ENCODE results near the gene PEX26. TPM values are rescaled to one million over a fixed set of nuclear protein-coding genes. Genes with fewer than 3 reads are reported as not detected.

The PEX26 gene
- total RNA-seq, 1 donor from 2014 or later = 50.1 TPM

GRCh38 chr22:18075101-18075719 lies 2.6 kb upstream of the PEX26 start:
- no peak for TF ChIP-seq CTCF (IDR thresholded peaks at IDR 0.05; ENCODE audit: unreplicated experiment)
- no peak for DNase-seq (ENCODE audit: low spot score, unreplicated experiment)
- peaks cover 6% of the 10 kb centered on the region for H3K36me3 Mint-ChIP-seq (ENCODE audit: insufficient read depth)
- H3K27me3 Mint-ChIP-seq = peaks cover 4% of the 10 kb centered on the region
- H3K4me3 Mint-ChIP-seq (ENCODE audit: low read depth) = no peak overlapping the region
- no peak overlapping the region for H3K27ac Mint-ChIP-seq
- H3K4me1 Mint-ChIP-seq (ENCODE audit: low read depth) = peaks cover 18% of the 10 kb centered on the region
- no peaks in the 10 kb centered on the region for H3K9me3 Mint-ChIP-seq (ENCODE audit: low read depth)

GRCh38 chr22:18075720-18076497 lies 1.9 kb upstream of the PEX26 start:
- peak; percentile 88 for TF ChIP-seq CTCF (IDR thresholded peaks at IDR 0.05; ENCODE audit: unreplicated experiment)
- H3K4me3 Mint-ChIP-seq (ENCODE audit: low read depth) = peak overlapping the region; percentile 66

GRCh38 chr22:18077087-18077638 lies 627 bp upstream of the PEX26 start:
- TF ChIP-seq CTCF (IDR thresholded peaks at IDR 0.05; ENCODE audit: unreplicated experiment) = no peak
- peak overlapping the region; percentile 88 for H3K4me3 Mint-ChIP-seq (ENCODE audit: low read depth)
- no peak for DNase-seq (ENCODE audit: low spot score, unreplicated experiment)
- no peaks in the 10 kb centered on the region for H3K9me3 Mint-ChIP-seq (ENCODE audit: low read depth)
- H3K4me1 Mint-ChIP-seq (ENCODE audit: low read depth) = peaks cover 13% of the 10 kb centered on the region
- H3K36me3 Mint-ChIP-seq (ENCODE audit: insufficient read depth) = peaks cover 19% of the 10 kb centered on the region
- peak overlapping the region; percentile 98 for H3K27ac Mint-ChIP-seq
- peaks cover 2% of the 10 kb centered on the region for H3K27me3 Mint-ChIP-seq

More at GRCh38 chr22:18075720-18076497, 1.9 kb upstream of the PEX26 start:
- H3K27ac Mint-ChIP-seq = peak overlapping the region; percentile 88
- peaks cover 13% of the 10 kb centered on the region for H3K4me1 Mint-ChIP-seq (ENCODE audit: low read depth)
- peaks cover 4% of the 10 kb centered on the region for H3K27me3 Mint-ChIP-seq
- peaks cover 11% of the 10 kb centered on the region for H3K36me3 Mint-ChIP-seq (ENCODE audit: insufficient read depth)
- H3K9me3 Mint-ChIP-seq (ENCODE audit: low read depth) = no peaks in the 10 kb centered on the region
- DNase-seq (ENCODE audit: low spot score, unreplicated experiment) = peak; percentile 39

GRCh38 chr22:18078329-18079041 lies 695 bp downstream of the PEX26 start:
- Mint-ChIP-seq H3K36me3 (ENCODE audit: insufficient read depth) (peaks cover 20% of the 10 kb centered on the region), H3K27ac (peak overlapping the region; percentile 98), H3K9me3 (ENCODE audit: low read depth) (no peaks in the 10 kb centered on the region), H3K27me3 (no peaks in the 10 kb centered on the region), H3K4me3 (ENCODE audit: low read depth) (peak overlapping the region; percentile 88), H3K4me1 (ENCODE audit: low read depth) (peaks cover 13% of the 10 kb centered on the region)
- DNase-seq (ENCODE audit: low spot score, unreplicated experiment) = peak; percentile 15
- TF ChIP-seq CTCF (IDR thresholded peaks at IDR 0.05; ENCODE audit: unreplicated experiment) = peak; percentile 18

- H3K27me3 Mint-ChIP-seq = no peaks in the 10 kb centered on the region
- DNase-seq (ENCODE audit: low spot score, unreplicated experiment) = no peak
- TF ChIP-seq CTCF (IDR thresholded peaks at IDR 0.05; ENCODE audit: unreplicated experiment) = no peak
- H3K4me3 Mint-ChIP-seq (ENCODE audit: low read depth) = peak overlapping the region; percentile 88
- H3K36me3 Mint-ChIP-seq (ENCODE audit: insufficient read depth) = peaks cover 21% of the 10 kb centered on the region
- H3K4me1 Mint-ChIP-seq (ENCODE audit: low read depth) = peaks cover 13% of the 10 kb centered on the region
- H3K27ac Mint-ChIP-seq = no peak overlapping the region
- H3K9me3 Mint-ChIP-seq (ENCODE audit: low read depth) = no peaks in the 10 kb centered on the region
Measured at GRCh38 chr22:18079706-18080233, 2.0 kb downstream of the PEX26 start.
